AG04449 (cell line): ENCODE results near the gene MME.

Experiments
- CTCF ChIA-PET: fragments of 350-600 bp; formaldehyde crosslinking; extraction: SDS; loops from one replicate; lab custom pipeline; 2021; ENCODE audit warnings: antibody characterized with exemption; lab: Yijun Ruan, JAX
- POLR2A ChIA-PET: fragments of 400-600, 350-600 bp; formaldehyde crosslinking; extraction: SDS; loops from one replicate; lab custom pipeline; 2020; ENCODE audit warnings: antibody characterized with exemption, inconsistent platforms; lab: Yijun Ruan, JAX
- DNase-seq: peaks from one replicate; pipeline ENCODE4 v3.0.0-alpha.2; 2010; ENCODE audit warnings: low read depth, low spot score
- H3K4me3 ChIP-seq: 2 replicates; pipeline ENCODE4 v1.5.1; 2011; ENCODE audit warnings: low read depth, mild to moderate bottlenecking, control low read depth, low read length
- TF ChIP-seq, protein P1 (sequence below): IDR thresholded peaks from one replicate; pipeline ENCODE4 v1.5.1; 2011; ENCODE audit warnings: mild to moderate bottlenecking, moderate library complexity, low read length, control low read depth, inconsistent platforms; ENCODE audit not compliant: insufficient read depth; ENCODE audit errors: missing control alignments

Gene MME

DNA sequence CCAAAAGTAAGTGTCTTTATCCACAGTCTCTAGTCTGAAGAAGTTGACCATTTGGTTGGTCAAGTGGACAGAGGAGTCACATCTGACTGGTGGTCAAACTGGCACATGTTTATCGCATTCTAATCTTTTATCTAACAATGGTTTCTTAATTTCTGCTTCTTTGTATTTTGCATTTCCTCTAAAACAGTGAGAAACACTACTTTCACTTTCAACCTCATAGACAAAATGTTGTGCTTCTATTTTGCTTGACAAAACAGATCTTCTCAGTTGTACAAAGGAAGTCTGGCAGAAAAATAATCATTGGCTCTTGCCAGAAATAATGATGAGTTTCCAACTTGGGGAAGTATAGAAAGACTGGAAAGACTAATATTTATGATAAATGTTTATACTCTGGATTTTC, 103.9 kb downstream of the MME start:
- TF ChIP-seq, protein P1, sequence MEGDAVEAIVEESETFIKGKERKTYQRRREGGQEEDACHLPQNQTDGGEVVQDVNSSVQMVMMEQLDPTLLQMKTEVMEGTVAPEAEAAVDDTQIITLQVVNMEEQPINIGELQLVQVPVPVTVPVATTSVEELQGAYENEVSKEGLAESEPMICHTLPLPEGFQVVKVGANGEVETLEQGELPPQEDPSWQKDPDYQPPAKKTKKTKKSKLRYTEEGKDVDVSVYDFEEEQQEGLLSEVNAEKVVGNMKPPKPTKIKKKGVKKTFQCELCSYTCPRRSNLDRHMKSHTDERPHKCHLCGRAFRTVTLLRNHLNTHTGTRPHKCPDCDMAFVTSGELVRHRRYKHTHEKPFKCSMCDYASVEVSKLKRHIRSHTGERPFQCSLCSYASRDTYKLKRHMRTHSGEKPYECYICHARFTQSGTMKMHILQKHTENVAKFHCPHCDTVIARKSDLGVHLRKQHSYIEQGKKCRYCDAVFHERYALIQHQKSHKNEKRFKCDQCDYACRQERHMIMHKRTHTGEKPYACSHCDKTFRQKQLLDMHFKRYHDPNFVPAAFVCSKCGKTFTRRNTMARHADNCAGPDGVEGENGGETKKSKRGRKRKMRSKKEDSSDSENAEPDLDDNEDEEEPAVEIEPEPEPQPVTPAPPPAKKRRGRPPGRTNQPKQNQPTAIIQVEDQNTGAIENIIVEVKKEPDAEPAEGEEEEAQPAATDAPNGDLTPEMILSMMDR: no peak
- ChIA-PET CTCF (interaction anchor here (1.3 kb wide), 1 partner anchor 426 kb away, joined by 4 read pairs; no protein-coding TSS in a partner anchor), POLR2A (no interaction called here)
- DNase-seq: no peak
- no peak overlapping the region for H3K4me3 ChIP-seq

DNA sequence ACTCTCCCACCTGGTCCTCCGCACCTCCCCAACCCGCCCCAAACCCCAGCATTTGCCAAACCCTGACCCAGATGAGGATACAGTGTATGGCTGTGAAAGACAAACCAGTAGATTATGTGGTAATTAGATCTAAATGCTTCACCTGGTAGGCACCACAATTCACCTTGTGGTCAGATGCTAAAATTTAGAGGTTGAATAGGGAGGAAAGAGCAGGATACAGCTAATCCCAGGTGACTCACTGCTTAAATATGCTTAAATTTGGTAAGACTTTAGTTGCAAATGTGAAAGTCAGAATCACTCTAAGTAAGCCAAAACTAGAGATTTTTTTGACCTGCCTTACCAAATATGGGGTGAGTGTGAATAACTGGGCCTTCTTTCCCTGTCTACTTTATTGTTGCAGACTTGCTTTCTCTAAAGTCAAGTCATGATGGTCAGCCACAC, 105.5 kb downstream of the MME start:
- POLR2A ChIA-PET: no interaction called here

DNA sequence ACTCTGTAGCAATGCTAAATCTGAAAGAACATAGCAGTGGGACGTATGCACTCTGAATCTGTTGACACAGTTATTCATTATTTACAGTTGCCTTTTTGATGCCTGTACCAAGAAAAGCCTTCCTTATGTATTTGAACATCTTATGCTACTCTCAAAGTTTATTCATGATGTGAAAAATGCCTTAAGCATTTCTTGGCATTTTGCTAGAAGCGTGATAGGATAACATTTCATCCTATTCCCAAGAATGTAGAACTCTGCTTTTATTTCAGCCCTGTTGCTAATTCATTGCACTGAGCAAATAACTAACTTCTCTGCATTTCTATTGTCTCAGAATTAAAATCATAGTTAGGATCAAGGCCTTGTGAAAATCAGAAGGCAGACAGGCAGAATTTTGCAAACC, 107.9 kb downstream of the MME start:
- TF ChIP-seq, protein P1: no peak
- DNase-seq: no peak
- no peak overlapping the region for H3K4me3 ChIP-seq
- ChIA-PET CTCF (no interaction called here), POLR2A (no interaction called here)

More for the DNA sequence above, 105.5 kb downstream of the MME start:
- H3K4me3 ChIP-seq: no peak overlapping the region
- DNase-seq: peak; percentile 42
- TF ChIP-seq, protein P1: no peak
- CTCF ChIA-PET: no interaction called here

DNA sequence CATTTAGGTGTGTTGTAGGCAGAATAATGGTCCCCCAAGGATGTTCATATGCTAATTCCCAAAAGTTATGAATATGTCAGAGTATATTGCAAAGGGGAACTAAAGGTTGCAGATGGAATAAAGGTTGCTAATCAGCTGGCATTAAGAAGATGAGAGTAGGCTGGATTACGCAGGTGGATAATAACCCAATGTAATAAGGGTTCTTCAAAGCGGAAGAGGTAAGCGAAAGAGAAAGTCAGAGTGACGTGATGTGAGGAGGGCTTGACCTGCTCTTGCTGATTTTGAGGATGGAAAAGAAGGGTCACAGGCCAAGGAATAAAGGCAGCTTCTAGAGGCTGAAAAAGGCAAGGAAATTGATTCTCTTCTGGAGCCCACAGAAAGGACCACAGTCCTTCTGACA, 109.4 kb downstream of the MME start:
- DNase-seq: no peak
- no peak overlapping the region for H3K4me3 ChIP-seq
- ChIA-PET CTCF (interaction anchor here (1.4 kb wide), 1 partner anchor 133 kb away, joined by 5 read pairs; no protein-coding TSS in a partner anchor), POLR2A (no interaction called here)
- TF ChIP-seq, protein P1: no peak

DNA sequence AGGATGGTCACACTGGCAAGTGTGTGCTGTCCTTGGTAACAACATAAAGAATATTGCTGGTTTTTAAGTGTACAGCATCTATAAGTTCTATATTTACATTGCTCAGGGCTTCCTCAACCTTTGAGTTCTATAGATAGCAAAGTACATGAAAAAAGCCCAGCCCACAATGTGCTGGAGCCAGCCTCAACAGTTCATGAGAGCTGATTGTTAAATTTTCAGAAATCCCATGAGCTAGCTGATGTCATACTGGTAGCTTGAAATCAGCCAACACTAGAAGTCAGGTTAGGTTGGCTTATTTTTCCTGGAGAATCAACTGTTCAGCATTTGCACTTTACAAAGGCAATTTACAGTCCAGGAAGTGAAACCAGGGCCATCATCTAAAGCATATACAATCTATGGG, 110.6 kb downstream of the MME start:
- no peak overlapping the region for H3K4me3 ChIP-seq
- ChIA-PET POLR2A (no interaction called here), CTCF (interaction anchor here (1.4 kb wide), 1 partner anchor 132 kb away, joined by 5 read pairs; no protein-coding TSS in a partner anchor)

DNA sequence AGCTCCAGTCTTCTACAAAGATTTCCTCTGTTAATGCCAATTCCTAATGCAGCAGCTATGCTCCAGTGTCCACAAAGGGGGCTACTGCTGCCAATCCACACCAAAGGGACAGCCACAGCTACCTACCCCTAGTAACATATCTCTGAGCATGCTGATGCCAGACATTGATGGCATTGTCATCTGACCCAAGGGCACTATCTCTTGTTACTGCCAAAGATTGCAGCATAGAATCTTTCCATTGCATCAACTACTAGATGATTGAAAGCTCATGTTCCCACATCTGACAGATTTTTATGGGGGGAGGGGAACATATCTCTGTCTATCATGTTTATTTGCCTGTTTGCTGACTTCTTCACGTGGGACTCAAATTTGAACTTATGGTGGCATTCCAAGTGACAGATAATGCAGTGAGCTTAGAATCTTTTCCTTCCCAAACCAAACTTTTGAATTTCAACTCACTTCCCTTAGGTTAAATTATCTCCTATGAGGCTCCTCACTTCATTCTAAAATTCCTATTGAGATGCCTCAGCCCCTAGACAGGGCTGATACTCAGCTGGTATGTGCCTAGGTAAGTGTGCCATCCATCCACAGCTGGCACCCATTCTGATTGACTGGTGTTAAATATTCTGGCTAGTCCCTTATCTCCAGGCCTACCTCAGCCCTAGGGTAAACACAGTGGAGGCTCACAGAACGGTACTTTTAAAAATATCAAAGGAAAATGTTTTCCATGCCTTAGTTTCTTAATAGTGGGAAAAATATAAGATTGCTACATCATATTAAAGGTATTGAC, 113.0 kb downstream of the MME start:
- H3K4me3 ChIP-seq: no peak overlapping the region
- TF ChIP-seq, protein P1: no peak
- ChIA-PET POLR2A (no interaction called here), CTCF (no interaction called here)
- DNase-seq: no peak

More for the DNA sequence above, 110.6 kb downstream of the MME start:
- no peak for DNase-seq
- TF ChIP-seq, protein P1: no peak
